Measurements from ENCODE around the gene FAM151B.
"Not testable (repeated sequence)": the region's sequence is repeated elsewhere in the genome, so short reads cannot be mapped to it uniquely, and the experiment has no call there.

The FAM151B gene

DNA sequence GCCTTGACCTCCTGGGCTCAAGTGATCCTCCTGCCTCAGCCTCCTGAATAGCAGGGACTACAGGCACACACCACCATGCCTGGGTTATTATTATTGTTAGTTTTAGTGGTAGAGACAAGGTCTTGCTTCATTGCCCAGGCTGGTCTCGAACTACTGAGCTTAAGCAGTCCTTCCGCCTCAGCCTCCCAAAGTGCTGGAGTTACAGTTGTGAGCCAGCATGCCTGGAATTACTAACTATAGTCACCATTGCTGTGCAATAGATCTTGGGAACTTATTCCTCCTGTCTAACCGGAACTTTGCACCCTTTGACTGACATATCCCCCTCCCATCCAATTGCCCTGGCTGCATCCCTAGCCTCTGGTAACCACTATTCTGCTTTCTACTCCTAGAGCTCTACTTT lies 3.4 kb downstream of the FAM151B start:
- TF ChIP-seq, protein P1, sequence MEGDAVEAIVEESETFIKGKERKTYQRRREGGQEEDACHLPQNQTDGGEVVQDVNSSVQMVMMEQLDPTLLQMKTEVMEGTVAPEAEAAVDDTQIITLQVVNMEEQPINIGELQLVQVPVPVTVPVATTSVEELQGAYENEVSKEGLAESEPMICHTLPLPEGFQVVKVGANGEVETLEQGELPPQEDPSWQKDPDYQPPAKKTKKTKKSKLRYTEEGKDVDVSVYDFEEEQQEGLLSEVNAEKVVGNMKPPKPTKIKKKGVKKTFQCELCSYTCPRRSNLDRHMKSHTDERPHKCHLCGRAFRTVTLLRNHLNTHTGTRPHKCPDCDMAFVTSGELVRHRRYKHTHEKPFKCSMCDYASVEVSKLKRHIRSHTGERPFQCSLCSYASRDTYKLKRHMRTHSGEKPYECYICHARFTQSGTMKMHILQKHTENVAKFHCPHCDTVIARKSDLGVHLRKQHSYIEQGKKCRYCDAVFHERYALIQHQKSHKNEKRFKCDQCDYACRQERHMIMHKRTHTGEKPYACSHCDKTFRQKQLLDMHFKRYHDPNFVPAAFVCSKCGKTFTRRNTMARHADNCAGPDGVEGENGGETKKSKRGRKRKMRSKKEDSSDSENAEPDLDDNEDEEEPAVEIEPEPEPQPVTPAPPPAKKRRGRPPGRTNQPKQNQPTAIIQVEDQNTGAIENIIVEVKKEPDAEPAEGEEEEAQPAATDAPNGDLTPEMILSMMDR (IDR thresholded peaks at IDR 0.05; ENCODE audit: insufficient read depth, low read length, poor library complexity, severe bottlenecking): no peak
- Histone ChIP-seq H3K36me3 (ENCODE audit: control insufficient read depth, insufficient read depth, low read length) (no peaks in the 10 kb centered on the region), H3K4me3 (replicated peaks; ENCODE audit: low read depth, low read length) (no peak overlapping the region), H3K27me3 (replicated peaks; ENCODE audit: control insufficient read depth, insufficient read depth, low read length) (no peaks in the 10 kb centered on the region)
- no peak for DNase-seq (ENCODE audit: extremely low read depth, insufficient read length)

DNA sequence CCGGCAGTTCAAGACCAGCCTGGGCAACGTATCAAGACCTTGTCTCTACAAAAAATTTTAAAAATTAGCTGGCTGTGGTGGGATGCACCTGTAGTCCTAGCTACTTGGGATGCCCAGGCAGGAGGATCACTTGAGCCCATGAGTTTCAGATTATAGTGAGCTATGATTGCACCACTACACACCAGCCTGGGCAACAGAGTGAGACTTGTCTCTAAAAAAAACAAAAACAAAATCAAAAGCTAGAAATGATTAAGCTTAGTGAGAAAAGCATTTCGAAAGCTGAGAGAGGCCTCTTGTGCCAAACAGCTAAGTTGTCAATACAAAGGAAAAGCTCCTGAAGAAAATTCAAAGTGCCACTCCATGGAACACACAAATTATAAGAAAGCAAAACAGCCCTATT lies 4.8 kb downstream of the FAM151B start:
- Histone ChIP-seq H3K36me3 (ENCODE audit: control insufficient read depth, insufficient read depth, low read length) (no peaks in the 10 kb centered on the region), H3K27me3 (replicated peaks; ENCODE audit: control insufficient read depth, insufficient read depth, low read length) (no peaks in the 10 kb centered on the region), H3K4me3 (replicated peaks; ENCODE audit: low read depth, low read length) (no peak overlapping the region)
- TF ChIP-seq, protein P1 (IDR thresholded peaks at IDR 0.05; ENCODE audit: insufficient read depth, low read length, poor library complexity, severe bottlenecking): no peak
- DNase-seq (ENCODE audit: extremely low read depth, insufficient read length): no peak

DNA sequence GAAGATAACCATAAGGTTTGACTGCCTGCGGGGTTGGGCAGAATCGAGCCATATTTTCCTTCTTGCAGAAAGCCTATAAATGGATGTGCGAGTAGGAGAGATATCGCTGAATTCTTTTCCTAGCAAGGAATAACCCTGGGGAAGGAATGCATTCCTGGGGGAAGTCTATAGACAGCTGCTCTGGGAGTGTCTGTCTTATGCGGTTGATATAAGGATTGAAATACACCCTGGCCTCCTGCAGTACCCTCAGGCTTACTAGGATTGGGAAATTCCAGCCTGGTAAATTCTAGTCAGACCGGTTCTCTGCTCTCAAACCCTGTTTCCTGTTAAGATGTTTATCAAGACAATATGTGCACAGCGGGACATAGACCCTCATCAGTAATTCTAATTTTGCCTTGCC lies 5.5 kb downstream of the FAM151B start:
- DNase-seq (ENCODE audit: extremely low read depth, insufficient read length); H3K36me3 ChIP-seq (ENCODE audit: control insufficient read depth, insufficient read depth, low read length); H3K27me3 ChIP-seq (replicated peaks; ENCODE audit: control insufficient read depth, insufficient read depth, low read length); H3K4me3 ChIP-seq (replicated peaks; ENCODE audit: low read depth, low read length): not testable (repeated sequence)

DNA sequence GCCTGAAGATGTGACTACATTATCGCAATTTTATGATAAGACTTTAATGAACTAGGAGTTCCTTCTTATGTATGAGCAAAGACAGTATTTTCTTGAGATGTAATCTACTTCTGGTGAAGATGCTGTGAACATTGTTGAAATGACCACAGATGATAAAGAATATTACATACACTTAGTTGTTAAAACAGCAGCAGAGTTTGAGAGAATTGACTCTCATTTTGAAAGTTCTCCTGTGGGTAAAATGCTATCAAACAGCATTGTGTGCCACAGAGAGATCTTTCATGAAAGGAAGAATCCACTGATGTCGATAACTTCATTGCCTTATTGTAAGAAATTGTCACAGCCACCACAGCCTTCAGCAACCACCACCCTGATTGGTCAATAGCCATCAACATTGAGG lies 8.0 kb downstream of the FAM151B start:
- no peak for DNase-seq (ENCODE audit: extremely low read depth, insufficient read length)
- no peaks in the 10 kb centered on the region for H3K27me3 ChIP-seq (replicated peaks; ENCODE audit: control insufficient read depth, insufficient read depth, low read length)
- TF ChIP-seq, protein P1 (IDR thresholded peaks at IDR 0.05; ENCODE audit: insufficient read depth, low read length, poor library complexity, severe bottlenecking): no peak
- no peaks in the 10 kb centered on the region for H3K36me3 ChIP-seq (ENCODE audit: control insufficient read depth, insufficient read depth, low read length)
- H3K4me3 ChIP-seq (replicated peaks; ENCODE audit: low read depth, low read length): no peak overlapping the region

DNA sequence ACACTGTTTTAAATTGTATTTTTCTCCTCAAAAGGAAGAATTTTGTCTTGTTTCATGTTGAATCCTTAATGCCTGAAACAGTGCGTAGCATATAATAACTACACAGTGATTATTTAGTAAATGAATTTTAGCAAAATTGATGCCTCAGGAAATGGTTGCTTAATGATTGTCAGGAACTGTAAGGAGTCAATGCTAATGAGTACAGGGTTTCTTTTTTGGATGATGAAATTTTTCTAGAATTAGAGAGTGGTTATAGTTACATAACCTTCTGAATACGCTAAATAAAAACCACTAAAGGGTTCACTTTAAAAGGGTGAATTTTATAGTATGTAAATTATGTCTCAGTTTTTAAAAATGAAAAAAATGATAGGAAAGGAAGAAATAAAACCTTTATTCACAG lies 14.9 kb downstream of the FAM151B start:
- no peak for DNase-seq (ENCODE audit: extremely low read depth, insufficient read length)
- TF ChIP-seq, protein P1 (IDR thresholded peaks at IDR 0.05; ENCODE audit: insufficient read depth, low read length, poor library complexity, severe bottlenecking): no peak
- Histone ChIP-seq H3K27me3 (replicated peaks; ENCODE audit: control insufficient read depth, insufficient read depth, low read length) (no peaks in the 10 kb centered on the region), H3K36me3 (ENCODE audit: control insufficient read depth, insufficient read depth, low read length) (no peaks in the 10 kb centered on the region), H3K4me3 (replicated peaks; ENCODE audit: low read depth, low read length) (no peak overlapping the region)

DNA sequence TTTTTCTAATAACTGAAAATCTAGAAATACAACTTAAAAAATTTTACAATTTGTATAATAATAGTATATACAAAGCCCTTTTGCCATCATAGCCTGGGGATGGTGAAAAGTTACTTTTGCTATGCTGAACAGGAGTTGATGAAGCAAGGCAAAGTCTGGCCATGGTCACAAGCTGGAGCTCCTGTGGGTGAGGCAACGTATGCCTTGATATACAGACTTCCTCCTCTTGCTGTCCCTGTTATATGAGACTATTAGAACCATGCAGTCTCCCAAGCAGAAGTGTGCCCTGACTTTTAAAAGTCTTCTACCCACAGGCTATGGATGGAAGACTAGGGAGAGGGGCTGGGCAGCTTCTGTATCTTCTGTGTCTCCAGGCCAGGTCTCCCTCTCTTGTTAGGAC lies 15.7 kb downstream of the FAM151B start:
- DNase-seq (ENCODE audit: extremely low read depth, insufficient read length): no peak
- TF ChIP-seq, protein P1 (IDR thresholded peaks at IDR 0.05; ENCODE audit: insufficient read depth, low read length, poor library complexity, severe bottlenecking): no peak
- H3K4me3 ChIP-seq (replicated peaks; ENCODE audit: low read depth, low read length): no peak overlapping the region
- no peaks in the 10 kb centered on the region for H3K27me3 ChIP-seq (replicated peaks; ENCODE audit: control insufficient read depth, insufficient read depth, low read length)
- no peaks in the 10 kb centered on the region for H3K36me3 ChIP-seq (ENCODE audit: control insufficient read depth, insufficient read depth, low read length)

Data from GM06990 (cell line).